HUDEP-2 (cell line): Measurements from ENCODE around the gene MACROD2.

Experiments used
- DNase-seq, 76 experiments: peaks; one replicate each; lab custom pipeline; 2025; ENCODE audit not compliant: unreplicated experiment in 76 of 76; lab: John Stamatoyannopoulos, UW

The MACROD2 gene

GRCh38 chr20:14783766-14784165 is 788.5 kb downstream of the MACROD2 start:
- DNase-seq = no peak

DNA sequence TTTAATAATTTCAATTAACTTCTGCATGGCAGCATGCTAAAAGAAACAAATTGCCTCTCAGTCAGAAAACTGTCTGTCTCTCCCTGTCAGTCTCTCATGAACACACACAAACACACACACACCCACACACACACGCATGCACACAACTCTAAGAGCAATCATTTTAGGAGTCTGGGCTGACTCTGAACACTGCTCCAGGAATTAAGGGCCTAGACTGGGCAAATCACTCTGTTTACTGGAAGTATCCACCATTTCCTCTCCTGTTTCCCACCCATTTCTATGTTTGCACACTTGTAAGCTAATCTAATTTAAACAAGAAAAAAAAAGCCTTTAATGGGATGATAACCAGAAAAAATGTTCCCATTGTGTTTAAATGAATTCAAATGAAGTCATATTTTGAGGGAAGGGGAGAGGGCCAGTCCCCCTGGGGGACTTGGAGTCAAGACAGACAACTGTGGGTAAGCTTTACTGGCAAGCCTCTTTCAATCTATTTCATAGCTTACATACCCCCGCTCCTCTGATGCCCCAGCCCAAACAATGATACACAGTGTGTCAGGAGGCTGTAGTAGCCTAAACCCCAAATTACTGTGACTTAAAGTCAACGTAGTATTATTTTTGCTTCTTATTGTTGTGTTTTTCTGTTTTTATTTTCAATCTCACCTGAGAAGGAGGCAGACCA is 789.9 kb downstream of the MACROD2 start:
- DNase-seq = no peak

DNA sequence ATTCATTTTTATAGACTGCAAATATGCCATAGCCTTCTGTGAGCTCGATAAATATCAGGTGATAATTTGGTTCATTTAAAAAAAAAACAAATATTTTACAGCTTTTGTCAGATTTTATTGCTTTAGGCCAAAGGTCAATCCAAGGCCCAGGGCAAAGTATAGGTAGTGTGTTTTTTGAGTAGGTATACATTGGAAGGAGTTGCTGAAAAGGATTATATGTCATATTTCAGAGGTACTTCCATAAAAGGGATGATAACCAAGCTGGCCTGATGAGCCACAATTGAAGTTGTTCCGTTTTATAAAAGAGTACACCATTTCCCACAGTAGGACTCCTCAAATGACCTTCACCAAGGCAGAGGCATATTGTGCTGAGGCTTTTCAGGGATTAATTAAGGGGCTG is 794.9 kb downstream of the MACROD2 start:
- DNase-seq = no peak

- no peak for DNase-seq
Measured at GRCh38 chr20:14790771-14791620, 795.7 kb downstream of the MACROD2 start.

- DNase-seq = no peak
Measured at GRCh38 chr20:14792915-14793314, 797.6 kb downstream of the MACROD2 start.

DNA sequence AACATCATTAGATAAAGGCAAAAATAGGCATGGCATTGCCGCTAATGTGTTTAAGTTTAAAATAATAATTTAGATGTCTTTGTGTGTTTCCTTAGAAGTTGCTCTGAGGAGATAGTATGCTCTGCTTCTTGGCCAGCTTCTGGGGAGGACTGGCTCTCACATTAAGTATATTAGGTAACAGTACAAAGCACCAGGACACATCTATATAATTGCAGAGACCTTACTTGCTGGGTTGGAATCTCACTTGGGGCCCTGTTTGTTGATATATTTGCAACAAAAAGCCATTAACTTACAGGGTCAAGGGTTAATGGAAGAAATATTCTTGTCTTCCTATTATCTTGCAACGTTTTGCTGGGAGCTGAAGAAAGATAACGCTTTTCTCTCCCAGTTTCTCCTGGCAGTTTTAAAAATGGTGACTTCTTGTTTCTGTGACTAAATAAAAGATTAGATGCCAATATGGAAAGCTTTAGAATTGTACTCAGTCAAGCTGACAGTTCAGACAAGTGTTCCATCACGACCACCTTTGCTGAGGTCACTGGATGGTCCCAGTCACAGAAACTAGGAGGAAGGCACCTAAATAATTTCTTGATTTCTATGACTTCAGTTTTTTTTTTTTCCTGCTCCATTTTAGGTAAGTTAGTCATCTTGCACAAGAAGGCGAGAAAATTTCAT is 804.4 kb downstream of the MACROD2 start:
- DNase-seq = no peak

- DNase-seq = no peak
Measured at GRCh38 chr20:14800707-14801425, 805.5 kb downstream of the MACROD2 start.

- no peak for DNase-seq
Measured at GRCh38 chr20:14801591-14802325, 806.4 kb downstream of the MACROD2 start.

DNA sequence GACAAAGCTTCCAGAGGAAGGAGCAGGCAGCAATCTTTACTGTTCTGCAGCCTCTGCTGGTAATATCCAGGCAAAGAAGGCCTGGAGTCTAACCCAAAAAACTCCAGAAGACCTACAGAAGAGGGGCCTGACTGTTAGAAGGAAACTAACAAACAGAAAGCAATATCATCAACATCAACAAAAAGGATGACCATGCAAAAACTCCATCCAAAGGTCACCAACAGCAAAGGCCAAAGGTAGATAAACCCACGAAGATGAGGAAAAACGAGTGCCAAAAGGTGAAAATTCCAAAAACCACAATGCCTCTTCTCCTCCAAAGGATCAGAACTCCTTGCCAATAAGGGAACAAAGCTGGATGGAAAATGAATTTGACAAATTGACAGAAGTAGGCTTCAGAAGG is 811.9 kb downstream of the MACROD2 start:
- DNase-seq = no peak

DNA sequence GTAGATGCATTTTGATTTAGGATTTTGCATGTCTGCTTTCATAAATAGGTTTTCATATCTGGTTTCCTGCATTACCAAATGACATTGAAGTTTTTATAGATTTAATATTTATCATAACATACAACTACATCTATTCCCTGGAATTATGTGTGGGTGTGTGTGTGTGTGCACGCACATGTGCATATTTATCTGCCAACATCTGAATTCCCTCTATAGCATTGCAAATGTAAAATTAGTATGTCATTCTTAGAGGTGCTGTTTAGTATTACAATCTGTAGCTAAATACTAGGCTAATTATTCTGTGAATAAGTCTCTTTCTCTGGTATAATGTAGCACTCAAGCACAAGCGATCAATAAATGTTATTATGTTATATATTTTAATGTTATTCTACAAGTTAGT is 820.0 kb downstream of the MACROD2 start:
- DNase-seq = no peak

GRCh38 chr20:14816471-14816870 is 821.2 kb downstream of the MACROD2 start:
- no peak for DNase-seq

DNA sequence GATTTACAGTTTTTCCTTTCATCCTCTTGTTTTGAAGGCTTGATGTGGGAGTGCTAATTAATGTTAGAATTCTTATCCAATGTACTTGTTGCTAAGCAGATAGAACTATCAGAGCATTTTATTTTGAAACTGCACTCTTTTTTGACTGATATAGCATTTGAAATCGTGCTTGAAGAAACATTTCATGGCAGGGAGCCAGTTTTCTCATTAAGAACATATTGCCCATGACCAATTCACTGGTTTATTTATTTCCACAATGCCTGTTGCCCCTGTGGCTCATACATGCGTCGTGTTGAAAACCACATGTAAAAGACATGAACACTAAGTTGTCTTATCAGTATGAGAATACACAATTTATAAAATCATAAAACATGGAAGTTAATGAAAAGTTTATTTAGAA is 821.8 kb downstream of the MACROD2 start:
- no peak for DNase-seq

DNA sequence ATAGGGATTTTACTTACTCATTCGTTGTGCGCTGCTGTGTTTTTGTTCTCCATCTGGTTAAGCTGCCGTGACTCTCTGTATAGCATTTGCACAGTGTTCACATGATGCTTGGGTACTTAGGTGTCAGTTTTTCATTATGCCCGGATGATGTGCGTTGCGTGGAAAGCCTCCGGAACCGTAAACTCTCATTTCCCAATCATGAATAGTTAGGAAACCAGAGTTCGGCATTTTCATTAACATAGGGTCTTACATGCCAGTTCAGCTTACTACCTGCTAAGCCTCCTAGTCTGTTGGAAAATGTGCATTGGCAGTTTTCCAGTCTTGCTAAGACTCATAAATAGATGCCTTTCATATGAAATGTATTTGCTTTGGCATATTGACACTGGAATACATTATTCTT is 825.5 kb downstream of the MACROD2 start:
- DNase-seq = no peak

GRCh38 chr20:14821251-14821650 is 825.9 kb downstream of the MACROD2 start:
- DNase-seq = no peak

- DNase-seq = no peak
Measured at GRCh38 chr20:14824996-14825395, 829.7 kb downstream of the MACROD2 start.

DNA sequence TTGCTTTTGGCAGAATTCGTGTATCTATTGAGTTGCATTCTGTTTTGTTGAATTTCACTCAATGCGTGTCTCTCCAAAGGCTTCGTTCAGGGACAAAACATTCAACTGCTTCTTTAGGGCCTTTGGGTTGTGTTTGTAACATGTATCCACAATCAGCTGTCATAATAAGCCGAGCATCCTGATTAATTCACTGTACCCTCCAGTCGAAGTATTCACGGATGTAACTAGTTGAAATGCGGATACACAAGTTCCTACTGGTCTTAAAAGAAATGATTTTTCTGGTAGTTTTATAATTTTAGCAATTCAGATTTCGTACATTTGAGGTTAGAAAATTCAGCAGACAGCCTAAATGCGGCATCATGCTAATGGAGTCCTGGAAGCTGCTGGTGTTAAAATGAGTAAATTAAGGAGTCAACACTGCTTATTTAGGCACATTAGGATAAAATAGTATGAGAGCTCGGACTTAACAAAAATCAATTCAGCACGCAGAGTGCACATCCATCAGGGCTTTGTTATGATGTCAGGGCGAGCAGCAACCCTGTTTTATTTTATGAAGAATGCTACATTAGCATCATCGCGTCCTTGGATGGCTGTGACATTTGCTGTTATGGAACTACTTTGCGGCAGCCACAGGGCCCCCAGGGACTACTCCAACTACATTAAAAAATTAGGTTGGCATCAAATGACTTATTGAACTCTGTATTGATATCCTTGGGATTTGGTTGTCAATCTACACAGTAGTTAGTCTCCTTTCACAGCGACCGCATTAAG is 831.4 kb downstream of the MACROD2 start:
- DNase-seq = no peak

GRCh38 chr20:14828459-14828858 is 833.1 kb downstream of the MACROD2 start:
- no peak for DNase-seq

DNA sequence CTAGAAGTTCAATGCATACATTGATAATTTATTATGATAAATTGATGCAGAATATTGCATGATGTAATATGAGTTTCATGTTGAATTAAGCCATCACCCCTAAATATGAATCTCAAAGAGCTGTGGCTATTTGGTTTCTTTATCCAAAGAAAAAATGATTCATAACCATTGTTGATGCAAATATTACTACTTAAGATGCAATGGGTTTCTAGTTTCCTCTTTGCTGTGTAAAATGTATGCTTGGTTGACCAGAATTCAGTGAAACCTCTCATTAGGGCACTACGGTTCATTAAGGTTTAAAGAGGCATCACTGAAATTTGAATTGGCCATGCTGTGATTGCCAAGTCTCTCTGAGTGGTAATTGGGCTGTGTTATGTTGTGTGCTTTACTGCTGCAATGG is 834.6 kb downstream of the MACROD2 start:
- no peak for DNase-seq

DNA sequence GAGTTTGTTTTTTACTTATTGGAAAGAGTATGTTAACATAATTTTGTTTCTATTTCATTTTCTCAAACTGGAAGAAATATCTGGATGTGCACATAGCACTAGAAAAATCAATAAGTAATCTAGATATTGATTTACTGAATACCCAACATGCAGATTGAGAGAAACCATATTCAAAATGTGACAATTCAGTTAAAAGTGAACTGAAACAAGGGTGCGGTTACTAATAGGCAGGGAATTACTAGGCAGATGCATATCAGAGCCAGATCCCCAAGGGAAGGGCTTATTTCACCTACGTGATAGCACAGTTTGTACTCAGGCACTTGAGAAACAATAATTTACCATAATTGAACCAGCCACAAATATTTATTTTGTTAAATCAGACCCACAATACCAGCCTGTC is 835.1 kb downstream of the MACROD2 start:
- no peak for DNase-seq

DNA sequence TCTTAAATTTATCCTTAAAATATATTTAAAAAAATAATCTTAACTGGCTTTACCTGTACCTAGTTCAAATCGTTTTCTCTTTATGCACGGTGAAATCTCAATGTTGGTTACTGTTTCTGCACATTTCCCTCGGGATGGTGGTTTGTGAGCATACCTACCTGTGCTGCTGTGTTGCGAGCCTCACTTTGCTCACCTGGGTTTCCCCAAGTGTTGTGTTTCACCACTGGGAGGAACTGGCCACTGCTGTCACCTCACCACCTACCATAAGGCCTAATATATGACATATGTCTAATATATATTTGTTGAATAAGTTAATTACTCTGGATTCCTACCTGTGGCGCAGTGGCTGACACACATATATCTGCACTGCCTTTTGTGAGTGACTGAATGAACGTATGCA is 835.6 kb downstream of the MACROD2 start:
- no peak for DNase-seq
